Glomerular visceral epithelial cell (primary cell): ENCODE measurements around the gene CELF4.
"Not testable (repeated sequence)": the region's sequence is repeated elsewhere in the genome, so short reads cannot be mapped to it uniquely, and the experiment has no call there.

Source experiments
- DNase-seq: peaks from one replicate; pipeline ENCODE4 v3.0.0-alpha.2; 2016; ENCODE audit errors: extremely low spot score

CELF4 gene

GRCh38 chr18:37467002-37467662 is 98.5 kb downstream of the CELF4 start:
- no peak for DNase-seq

- DNase-seq: no peak
Observed at GRCh38 chr18:37465958-37466357, 99.6 kb downstream of the CELF4 start.

GRCh38 chr18:37464257-37464656 is 101.3 kb downstream of the CELF4 start:
- DNase-seq: no peak

- DNase-seq: not testable (repeated sequence)
Observed at GRCh38 chr18:37461329-37461728, 104.3 kb downstream of the CELF4 start.

- DNase-seq: no peak
Observed at GRCh38 chr18:37460604-37461003, 105.0 kb downstream of the CELF4 start.

DNA sequence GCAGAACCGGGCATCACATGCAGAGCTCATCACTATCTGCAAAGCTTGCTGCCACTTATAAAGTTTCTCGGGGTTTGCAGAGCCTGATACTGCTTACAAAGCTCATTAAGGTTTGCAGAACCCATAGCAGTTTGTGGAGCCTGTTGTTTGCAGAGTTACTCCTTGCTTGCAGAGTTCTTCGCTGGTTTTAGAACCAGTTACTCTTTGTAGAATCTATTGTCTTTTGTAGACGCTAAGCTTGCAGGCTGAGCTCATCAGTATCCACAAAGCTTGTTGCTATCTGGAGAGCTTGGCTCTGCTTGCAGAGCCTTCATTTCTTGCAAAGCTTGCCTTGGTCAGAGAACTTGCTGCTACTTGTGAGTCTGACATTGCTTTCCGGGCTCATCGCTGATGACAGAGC is 106.9 kb downstream of the CELF4 start:
- DNase-seq: no peak

GRCh38 chr18:37457753-37458152 is 107.8 kb downstream of the CELF4 start:
- no peak for DNase-seq

DNA sequence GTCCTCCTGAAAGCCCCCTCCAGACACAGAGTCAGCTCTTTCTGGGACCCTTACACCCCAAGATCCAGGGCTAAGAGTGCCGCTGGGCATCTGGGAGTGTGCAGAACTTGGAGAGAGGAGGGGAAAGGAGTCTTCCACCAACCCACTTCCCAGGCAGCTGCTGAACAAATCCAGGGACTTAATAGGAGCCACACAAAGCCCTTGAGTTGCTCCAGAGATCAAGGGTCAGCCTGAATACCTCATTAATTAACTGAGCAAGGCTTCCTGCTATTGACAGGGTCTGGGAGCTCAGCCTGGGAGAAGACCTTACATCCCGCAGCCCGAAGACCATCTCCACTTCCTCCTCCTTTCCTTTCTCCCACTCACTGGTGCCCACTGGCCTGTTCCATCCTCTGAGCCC is 108.3 kb downstream of the CELF4 start:
- no peak for DNase-seq

DNA sequence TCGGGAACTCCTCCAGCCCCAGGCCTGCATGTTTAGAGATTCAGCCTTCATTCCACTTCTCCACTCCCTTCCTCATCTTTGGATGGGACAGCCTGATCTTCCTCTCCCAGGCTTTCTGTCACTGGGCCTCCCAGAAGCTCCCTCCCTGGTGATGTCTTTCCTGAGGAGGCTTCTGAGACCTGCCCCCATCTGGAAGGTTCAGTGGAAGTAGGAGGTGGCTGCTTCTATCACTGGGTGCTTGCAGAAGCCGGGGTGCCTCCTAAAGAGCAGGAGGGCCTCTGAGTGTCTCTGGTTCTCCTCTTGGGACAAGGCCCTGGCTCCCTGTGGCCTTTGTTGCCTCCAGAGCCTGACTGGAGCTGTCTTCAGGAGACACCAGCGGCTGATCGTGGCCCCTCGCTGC is 108.7 kb downstream of the CELF4 start:
- no peak for DNase-seq

GRCh38 chr18:37456395-37456794 is 109.2 kb downstream of the CELF4 start:
- no peak for DNase-seq

GRCh38 chr18:37453752-37454151 is 111.8 kb downstream of the CELF4 start:
- DNase-seq: no peak

DNA sequence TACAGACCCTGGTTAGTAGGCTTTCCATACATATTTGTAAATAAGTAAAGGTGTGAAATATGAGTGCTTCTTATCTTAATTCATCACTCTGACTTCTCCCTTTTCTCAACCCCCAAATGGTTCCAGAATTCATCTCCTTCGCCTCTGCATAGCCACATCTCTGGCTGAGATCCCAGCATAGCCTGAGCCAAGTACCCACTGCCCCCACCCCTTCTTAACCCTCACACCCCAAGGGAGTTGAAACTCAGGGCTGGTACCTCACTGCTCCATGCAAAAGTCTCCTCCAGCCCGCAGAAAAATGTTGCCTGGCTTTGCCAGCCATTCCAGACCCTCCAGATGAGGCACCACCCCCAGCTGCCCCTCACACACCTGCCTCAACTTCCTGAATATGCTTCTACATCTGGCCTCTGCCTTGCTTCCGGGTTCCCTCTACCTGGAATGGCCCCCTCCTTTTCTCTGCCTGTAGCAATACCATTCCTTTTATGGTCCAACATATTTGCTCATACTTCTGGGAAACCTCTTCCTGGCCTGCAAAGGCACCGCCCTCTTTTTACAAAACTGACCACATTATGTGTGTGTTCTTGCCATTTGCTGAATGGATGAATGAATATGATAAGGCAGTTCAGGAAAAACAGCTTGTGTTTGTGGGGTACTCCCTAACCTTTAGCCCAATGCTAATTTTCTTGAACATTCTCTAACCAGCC is 112.8 kb downstream of the CELF4 start:
- peak; percentile 21 for DNase-seq

GRCh38 chr18:37452015-37452414 is 113.6 kb downstream of the CELF4 start:
- no peak for DNase-seq

DNA sequence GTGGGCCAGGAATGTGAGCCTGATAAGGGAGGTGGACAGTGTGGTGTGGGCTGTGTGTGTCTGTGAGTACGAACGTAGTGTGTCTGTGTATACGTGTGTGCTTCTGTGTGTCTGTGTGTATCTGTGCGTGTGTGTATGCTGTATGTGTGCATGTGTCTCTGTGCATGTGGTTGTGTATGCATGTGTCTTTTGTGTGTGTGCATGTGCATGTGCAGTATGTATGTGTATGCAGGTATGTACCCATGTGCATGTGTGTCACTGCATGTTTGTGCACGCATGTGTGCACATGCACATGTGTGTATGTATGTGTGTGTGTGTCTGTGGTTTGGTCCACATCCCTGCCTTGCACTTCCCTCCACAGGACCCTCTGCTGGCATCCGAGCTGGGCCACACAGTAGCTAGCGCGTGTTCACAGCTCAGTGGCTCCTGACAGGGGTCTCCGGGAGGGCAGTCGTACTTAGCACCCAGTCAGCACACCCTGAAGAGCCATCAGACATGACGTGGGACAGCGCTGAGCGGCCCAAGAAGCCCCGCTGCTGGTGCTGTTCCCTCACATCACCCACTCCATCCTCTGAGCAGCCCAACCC is 114.3 kb downstream of the CELF4 start:
- no peak for DNase-seq

- DNase-seq: no peak
Observed at GRCh38 chr18:37450434-37451132, 115.0 kb downstream of the CELF4 start.

GRCh38 chr18:37449618-37450017 is 116.0 kb downstream of the CELF4 start:
- no peak for DNase-seq

GRCh38 chr18:37448946-37449345 is 116.7 kb downstream of the CELF4 start:
- no peak for DNase-seq

DNA sequence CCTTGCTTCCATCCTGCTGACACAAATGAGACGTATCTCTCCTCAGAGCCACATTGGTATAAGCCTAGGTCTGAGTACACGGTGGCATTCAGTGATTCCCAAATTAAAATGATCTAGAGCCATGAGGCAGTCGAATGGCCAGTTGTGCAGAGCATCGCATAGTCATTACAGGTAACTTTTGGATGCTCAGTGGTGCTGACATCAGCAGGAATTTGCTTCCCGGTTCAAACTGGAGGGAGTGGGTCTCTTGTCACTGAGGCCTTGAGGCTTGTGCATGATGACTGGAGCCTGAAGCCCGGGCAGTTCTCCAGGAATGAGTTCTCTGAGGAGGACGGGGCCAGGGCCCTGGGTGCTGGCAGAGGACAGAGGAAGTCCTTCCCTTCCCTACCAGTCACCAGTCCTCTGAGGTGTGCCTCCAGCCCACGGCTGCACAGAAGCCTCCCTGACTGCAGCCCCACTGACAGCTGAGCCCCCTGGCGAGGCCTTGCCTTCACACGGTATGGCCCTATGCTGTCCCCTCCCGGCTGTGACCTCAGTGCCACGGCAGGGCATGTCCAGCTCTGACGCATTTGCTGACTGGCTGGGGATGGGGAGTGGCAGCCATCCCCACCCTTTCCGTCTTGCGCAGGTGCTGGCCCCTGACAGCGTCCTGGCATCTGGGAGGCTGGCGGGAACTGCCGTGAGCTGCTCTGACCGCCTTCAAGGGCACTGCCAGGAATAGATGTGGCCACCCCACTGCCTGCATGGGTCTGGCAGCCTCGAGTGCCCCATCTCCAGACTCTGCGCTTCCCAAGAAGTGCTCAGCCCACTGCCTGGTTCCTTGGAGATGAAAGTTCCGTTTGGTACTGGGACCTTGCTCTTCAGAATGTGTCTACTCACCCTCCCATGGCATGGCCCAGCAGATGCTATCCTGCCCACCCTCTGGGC is 117.4 kb downstream of the CELF4 start:
- DNase-seq: no peak

DNA sequence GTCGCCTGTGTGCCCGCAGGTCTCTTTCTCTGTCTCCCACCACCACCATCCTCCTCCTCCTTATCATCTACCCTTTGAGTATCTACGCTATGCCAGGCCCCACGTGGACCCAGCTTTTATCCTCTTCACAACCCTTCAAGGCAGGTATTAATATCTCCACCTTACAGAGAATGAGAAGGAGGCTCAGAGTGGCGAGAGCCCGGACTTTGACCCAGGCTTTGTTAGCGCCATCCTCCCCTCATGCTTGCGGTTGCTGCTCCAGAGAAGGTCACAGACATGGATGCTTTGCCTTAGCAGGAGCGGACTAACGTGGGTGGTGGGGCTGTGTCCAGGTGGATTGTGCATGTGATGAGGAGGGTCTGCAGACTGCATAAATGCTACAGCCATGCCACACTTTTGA is 119.8 kb downstream of the CELF4 start:
- DNase-seq: no peak

DNA sequence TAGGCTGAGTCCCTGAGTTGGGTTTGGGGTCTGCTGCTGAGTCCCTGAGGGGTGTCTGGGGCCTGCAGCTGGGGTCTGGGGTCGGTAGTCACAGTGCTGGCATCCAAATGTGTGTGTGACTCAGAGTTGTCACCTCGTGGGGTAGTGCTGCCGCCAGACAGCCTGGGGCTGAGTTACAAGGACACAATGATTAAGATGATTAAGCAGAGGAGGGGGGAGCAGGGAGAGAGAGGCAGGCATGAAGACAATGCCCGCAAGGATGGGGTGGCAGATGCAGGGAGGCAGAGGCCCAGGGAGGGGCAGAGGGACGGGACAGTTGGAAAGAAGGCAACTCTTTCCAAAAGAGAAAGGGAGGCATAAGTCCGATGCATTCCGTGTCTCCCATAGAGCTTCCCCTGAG is 120.2 kb downstream of the CELF4 start:
- no peak for DNase-seq

- DNase-seq: no peak
Observed at GRCh38 chr18:37443325-37444055, 122.1 kb downstream of the CELF4 start.
